A204.1 (cell line): Measurements from ENCODE around the gene ATP5F1B.

ENCODE experiments used
- FAIRE-seq: peaks from 2 replicates; lab custom pipeline; 2012; peaks lifted over from hg19 to GRCh38; lab: Jason Lieb, UNC

ATP5F1B gene

DNA sequence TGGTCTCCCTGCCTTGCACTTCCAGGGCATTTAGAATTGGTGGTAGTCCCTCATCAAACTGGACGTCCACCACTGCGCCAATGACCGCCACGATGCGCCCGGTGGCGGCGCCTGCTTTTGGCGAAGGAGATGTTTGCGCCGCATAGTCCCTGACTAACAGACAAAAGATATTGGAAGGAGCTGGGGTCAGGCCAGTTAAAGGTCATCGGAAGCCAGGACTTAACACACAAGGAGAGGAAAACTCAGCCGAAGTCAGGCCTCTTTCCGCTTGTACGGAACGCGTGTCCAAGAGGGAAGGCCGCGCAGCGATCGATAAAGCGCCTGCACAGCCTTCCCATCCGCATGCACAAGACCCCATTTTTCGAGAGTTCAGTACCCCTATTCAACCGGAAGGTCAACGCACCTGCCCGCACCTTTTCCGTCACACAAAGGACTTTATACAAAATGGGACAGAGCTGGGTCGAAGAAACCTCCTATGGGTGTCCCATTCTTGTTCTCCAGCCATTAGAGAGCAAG is 525 bp downstream of the ATP5F1B start:
- FAIRE-seq = no peak

GRCh38 chr12:56644654-56645053 is 1.1 kb downstream of the ATP5F1B start:
- no peak for FAIRE-seq

GRCh38 chr12:56641219-56641618 is 4.6 kb downstream of the ATP5F1B start:
- no peak for FAIRE-seq

- no peak for FAIRE-seq
Observed at GRCh38 chr12:56637621-56638020, 8.2 kb downstream of the ATP5F1B start.

GRCh38 chr12:56636675-56637540 is 8.9 kb downstream of the ATP5F1B start:
- FAIRE-seq = peak; percentile 98

GRCh38 chr12:56635806-56636674 is 9.7 kb downstream of the ATP5F1B start:
- no peak for FAIRE-seq

DNA sequence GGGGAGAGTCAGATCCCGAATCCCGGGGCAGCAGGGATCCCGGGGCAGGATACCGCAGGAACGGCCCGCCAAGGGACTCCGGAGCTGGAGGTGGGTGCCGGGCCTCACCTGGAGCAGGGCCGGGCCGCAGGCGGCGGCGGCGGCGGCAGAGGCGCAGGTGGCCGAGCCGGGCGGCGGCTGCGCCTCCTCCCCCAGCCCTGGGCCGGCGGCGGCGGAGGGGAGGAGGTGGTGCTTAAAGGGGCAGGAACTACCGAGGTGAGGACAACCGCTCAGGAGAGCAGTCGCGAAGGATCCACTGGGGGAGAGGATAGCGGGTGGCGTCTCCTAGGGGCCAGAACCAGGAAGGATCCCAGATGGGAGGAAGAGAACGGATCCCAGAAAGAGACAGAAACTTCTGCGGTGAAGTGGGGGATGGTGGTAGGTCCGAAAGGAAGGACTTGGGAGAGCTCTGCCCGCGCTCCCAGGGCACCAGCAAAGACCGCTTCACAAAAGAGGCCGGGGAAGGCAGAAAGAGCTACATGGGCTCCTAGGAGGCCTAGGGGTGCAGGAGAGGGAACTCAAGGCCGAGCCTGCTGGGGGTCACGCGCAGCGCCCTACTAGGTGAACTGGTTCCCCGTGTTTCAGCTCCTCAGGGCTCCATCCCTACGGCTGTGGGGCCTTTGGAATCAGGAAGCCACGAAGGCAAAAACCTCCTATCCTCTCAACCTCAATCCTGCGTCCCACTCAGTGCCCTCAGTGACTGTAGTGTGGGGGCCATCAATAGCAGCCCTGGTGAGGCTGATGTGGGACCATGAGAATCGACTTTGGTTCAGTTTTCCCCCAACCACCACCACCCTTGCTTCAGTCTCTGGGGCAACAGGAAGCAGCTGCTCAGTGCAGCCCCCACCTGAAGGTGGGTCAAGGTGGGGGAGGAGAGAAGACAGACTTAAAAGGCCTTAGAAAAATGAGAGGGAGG is 10.7 kb downstream of the ATP5F1B start:
- no peak for FAIRE-seq

DNA sequence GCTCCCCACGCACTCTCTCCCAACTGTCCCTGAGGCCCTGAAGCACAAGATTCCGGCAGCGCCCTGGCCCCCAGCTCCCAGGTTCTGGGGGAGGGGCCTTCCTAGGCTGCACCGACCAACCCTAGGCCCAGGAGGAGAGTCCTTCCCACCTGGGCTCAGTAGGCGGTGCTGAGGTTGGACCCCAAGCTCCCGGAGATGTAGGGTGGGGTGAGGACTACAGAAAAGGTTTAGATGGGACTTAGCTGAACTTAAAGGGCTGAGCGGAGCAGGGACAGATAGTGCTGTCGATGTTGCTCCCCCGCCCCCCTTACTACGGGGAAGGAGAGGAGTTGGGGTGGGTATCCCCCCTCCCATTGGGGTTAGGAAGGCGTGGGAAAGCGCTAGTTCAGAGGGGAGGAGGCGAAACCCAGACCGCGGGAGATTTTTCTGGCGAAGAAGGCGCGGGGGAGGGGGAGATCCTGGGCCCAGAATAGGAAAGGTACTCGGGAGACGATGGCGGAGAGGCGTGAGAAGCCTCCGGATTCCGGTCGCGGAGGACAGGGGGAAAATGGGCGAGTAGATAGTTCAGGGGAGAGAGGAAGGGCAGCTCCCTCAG is 11.4 kb downstream of the ATP5F1B start:
- FAIRE-seq = no peak

- FAIRE-seq = no peak
Observed at GRCh38 chr12:56633468-56634241, 12.1 kb downstream of the ATP5F1B start.

DNA sequence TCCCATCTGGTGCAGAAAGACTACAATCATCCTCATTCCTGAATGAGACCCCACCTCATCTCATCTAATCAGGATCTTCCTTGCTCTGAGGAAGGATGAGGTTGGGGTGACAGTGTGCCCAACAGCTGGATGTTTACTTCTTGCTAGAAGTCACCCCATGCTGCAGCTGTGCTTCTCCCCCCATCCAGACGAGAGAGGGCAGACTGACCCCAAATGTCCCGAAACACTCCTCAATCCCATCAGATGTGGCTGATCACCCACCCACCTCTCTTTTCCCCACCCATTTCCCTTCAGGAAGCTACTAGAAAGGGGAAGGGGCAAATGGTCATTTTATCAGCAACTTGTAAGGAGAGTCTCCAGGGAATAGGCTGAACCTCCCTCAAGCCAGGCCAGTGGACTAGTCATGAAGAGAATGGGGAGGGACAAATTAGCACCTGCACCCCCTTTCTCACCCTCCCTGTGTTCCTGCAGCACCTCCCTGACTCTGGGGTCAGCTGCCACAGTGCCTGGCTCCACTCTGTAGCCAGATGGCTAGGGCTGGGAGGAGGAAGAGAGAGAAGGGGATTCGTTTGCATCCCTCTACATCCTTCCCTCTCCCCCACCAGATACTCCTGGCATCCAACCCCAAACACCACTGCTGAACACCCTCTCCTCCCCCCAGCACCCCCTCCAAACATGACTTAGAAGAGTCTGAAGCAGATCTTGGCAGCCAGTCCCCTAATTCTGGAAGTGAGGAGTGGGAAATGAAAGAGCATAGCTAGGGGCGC is 12.9 kb downstream of the ATP5F1B start:
- FAIRE-seq = no peak

- no peak for FAIRE-seq
Observed at GRCh38 chr12:56631790-56632700, 13.7 kb downstream of the ATP5F1B start.

DNA sequence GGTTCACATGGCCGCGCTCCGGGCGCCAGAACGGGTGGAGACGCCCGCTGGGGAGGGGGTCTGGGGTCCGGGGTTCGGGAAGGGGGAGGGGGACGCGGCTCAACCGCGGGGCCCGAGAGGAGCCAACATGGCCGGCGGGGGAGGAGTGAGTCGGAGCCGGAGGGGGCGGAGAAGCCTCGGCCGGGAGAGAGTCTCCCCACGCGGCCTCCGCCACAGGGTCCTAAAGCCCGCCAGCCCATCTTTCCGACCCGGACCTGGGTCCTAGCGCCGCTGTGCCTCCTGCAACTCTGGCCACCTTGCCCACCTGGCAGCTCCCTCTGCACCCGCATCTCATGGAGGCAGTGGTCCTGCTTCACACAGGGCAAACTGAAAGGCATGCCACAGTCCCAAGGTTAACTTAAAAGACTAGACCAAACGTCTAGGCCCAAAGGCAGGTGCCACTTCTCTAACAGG is 15.6 kb downstream of the ATP5F1B start, which contains the start of gene BAZ2A:
Gene BAZ2A (minus strand): TSS at position 147 of the 453 bp plus-strand sequence. CDS start 12,796 bp downstream, outside the sequence.
- no peak for FAIRE-seq

DNA sequence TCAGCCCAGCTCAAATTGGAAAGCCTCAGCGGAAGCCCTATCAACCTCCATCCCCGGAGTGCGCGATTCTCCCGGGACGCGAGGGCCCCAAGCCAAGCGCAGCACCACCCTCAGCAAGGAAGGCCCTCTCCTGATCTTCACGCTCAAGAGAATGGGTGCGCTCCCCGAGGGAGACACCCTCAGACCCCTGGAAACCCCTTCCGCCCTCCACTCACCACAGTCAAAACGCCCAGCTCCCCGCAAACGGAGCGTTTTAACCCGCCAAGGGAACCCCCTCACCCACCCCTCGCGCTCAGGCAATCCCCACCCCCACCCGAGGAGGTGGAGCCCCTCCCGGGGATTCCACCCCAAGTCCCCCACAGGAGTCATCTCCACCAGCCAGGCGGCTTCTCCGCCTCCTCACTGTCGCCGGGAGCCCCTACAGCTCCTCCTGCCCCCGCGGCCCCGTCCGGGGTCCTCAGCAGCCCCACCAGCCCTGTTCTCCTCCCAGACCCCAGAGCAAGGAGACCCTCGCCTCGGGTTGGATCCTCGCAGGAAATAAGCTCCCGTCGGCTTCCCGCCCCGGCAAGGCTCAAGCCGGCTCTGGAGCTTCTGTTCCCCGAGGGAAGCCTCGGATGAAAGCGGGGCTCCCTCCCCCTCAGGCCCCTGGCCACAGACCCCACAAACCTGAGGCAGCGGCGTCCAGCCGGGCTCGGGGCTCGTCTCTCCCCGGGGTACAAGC is 16.2 kb downstream of the ATP5F1B start:
- FAIRE-seq = no peak

GRCh38 chr12:56628671-56629458 is 16.9 kb downstream of the ATP5F1B start:
- FAIRE-seq = no peak

DNA sequence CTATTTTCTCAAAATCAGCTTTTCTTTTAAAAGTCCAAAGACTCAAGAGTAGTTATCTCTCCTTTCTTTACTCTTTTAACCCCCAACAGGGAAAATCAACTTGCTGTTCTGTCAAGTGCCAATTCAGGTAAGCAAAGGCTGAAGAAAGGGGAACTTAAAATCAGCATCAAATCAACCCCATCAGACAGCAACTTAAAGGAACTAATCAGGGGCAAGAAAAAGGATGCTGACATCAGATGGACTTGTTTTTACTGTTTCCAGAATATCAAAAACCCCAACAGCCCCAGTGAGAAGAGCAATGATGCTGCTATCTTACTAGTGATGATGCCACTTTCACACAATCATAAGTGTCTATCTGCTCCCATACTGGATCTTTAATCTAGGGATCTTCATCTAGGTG is 19.1 kb downstream of the ATP5F1B start:
- no peak for FAIRE-seq

- FAIRE-seq = no peak
Observed at GRCh38 chr12:56622535-56622934, 23.2 kb downstream of the ATP5F1B start.

DNA sequence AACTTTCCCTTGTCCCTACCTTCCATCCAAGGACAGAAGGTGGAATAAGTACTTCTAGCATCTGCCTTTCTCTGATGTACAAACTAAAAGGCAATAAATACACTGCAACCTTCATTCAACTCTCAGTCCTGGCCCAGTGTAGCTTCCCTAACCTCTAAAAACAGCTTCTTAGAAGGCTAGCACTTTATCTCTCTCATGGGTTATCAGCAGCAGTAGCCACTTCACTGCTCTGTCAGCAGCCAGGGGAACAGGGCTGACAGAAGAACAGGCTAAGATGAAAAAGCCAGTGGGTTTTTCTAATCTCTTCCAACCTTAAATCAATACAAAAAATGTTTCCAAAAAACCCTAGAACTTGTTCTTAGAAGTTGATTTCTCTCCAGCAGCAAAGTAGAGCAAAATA is 28.9 kb downstream of the ATP5F1B start:
- FAIRE-seq = no peak
